ENCODE measurements around the gene SMIM24.
"Not testable (repeated sequence)": the region's sequence is repeated elsewhere in the genome, so short reads cannot be mapped to it uniquely, and the experiment has no call there.

DNA sequence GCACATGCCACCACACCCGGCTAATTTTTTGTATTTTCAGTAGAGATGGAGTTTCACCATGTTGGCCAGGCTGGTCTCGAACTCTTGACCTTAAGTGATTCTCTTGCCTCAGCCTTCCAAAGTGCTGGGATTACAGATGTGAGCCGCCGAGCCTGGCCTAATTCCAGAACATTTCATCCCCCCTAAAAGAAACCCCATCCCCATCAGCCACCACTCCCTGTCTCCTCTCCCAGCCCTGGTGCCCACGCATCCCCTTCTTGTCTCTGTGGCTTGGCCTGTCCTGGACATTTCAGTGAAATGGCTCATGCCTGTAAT lies 50.0 kb downstream of the SMIM24 start:
- TF ChIP-seq, protein P1, sequence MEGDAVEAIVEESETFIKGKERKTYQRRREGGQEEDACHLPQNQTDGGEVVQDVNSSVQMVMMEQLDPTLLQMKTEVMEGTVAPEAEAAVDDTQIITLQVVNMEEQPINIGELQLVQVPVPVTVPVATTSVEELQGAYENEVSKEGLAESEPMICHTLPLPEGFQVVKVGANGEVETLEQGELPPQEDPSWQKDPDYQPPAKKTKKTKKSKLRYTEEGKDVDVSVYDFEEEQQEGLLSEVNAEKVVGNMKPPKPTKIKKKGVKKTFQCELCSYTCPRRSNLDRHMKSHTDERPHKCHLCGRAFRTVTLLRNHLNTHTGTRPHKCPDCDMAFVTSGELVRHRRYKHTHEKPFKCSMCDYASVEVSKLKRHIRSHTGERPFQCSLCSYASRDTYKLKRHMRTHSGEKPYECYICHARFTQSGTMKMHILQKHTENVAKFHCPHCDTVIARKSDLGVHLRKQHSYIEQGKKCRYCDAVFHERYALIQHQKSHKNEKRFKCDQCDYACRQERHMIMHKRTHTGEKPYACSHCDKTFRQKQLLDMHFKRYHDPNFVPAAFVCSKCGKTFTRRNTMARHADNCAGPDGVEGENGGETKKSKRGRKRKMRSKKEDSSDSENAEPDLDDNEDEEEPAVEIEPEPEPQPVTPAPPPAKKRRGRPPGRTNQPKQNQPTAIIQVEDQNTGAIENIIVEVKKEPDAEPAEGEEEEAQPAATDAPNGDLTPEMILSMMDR (IDR thresholded peaks at IDR 0.05; ENCODE audit: low read length), result not testable (repeated sequence)
- TF ChIP-seq EZH2 (optimal IDR thresholded peaks at IDR 0.05; ENCODE audit: low read depth, low read length), result not testable (repeated sequence)
